Immature natural killer cell (primary cell): Measurements from ENCODE around the gene FNDC3B. TPM values are rescaled to one million over a fixed set of nuclear protein-coding genes. Genes with fewer than 3 reads are reported as not detected.
A peak's percentile ranks its signal among the peaks of the same experiment; 100 is the strongest.
"Not testable (repeated sequence)": the region's sequence is repeated elsewhere in the genome, so short reads cannot be mapped to it uniquely, and the experiment has no call there.

Experiments used
- DNase-seq, 3 donors: peaks; one replicate each; pipeline ENCODE4 v3.0.0; 2022; ENCODE audit warnings: mixed read lengths in 1 of 3
- H3K27ac Mint-ChIP-seq, 6 donors: one replicate each; pipeline ENCODE4 v1.8.0; 2020; ENCODE audit warnings: mixed read lengths in 6 of 6, mild to moderate bottlenecking in 5 of 6, inconsistent platforms in 4 of 6, moderate library complexity in 3 of 6
- H3K27me3 Mint-ChIP-seq, 3 donors: one replicate each; pipeline ENCODE4 v1.8.0; 2020 to 2021; ENCODE audit warnings: low read depth in 3 of 3, mild to moderate bottlenecking in 3 of 3, mixed read lengths in 3 of 3, moderate library complexity in 3 of 3, inconsistent platforms in 1 of 3
- H3K36me3 Mint-ChIP-seq, 3 donors: one replicate each; pipeline ENCODE4 v1.8.0; 2020; ENCODE audit warnings: mixed read lengths in 3 of 3, inconsistent platforms in 2 of 3, mild to moderate bottlenecking in 2 of 3
- H3K4me1 Mint-ChIP-seq, 2 donors: one replicate each; pipeline ENCODE4 v1.8.0; 2020; ENCODE audit warnings: inconsistent platforms in 2 of 2, mild to moderate bottlenecking in 2 of 2, mixed read lengths in 2 of 2, moderate library complexity in 1 of 2
- H3K4me3 Mint-ChIP-seq, 5 donors: one replicate each; pipeline ENCODE4 v1.8.0; 2020; ENCODE audit warnings: mild to moderate bottlenecking in 5 of 5, mixed read lengths in 5 of 5, inconsistent platforms in 3 of 5, moderate library complexity in 3 of 5
- H3K9me3 Mint-ChIP-seq, 6 donors: one replicate each; pipeline ENCODE4 v1.8.0; 2020; ENCODE audit warnings: mild to moderate bottlenecking in 6 of 6, mixed read lengths in 6 of 6, inconsistent platforms in 4 of 6, moderate library complexity in 3 of 6
- polyA plus RNA-seq, 3 donors: library from polyadenylated mRNA; unstranded; fragments of 300-500 nt; fragmentation: Illumina TruSeq; gene quantifications; one replicate each; pipeline ENCODE4 v1.2.3, GENCODE V29; 2021

Gene FNDC3B
- polyA plus RNA-seq, 3 donors from 2014 or later: 19.7 to 46.1 (median 24.4) TPM

DNA sequence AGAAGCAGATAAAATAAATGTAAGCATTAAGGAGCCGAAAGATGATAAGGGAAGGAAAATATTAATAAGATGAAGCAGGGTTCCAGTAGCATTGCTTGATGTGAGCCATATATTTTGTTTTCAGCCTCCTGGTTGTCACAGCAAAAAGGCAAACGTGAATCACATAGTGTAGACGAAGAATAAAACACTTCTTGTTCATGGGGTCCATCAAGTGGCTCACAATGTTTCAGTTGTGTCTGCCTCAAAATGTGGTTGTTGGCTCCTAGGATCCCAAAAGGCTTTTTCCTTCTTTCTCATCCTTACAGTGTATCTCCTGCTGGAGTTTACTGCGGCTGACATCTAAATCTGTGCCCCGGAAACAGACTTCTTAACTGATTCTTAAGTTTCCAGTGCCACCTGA lies 213.8 kb downstream of the FNDC3B start:
- Mint-ChIP-seq H3K4me3 (no peak overlapping the region), H3K4me1 (peaks cover 24 to 71% of the 10 kb centered on the region in 2 donors), H3K27ac (no peak overlapping the region), H3K36me3 (peaks cover 21 to 51% (median 32%) of the 10 kb centered on the region in 3 donors), H3K27me3 (no peaks in the 10 kb centered on the region), H3K9me3 (no peaks in the 10 kb centered on the region)
- DNase-seq: no peak

DNA sequence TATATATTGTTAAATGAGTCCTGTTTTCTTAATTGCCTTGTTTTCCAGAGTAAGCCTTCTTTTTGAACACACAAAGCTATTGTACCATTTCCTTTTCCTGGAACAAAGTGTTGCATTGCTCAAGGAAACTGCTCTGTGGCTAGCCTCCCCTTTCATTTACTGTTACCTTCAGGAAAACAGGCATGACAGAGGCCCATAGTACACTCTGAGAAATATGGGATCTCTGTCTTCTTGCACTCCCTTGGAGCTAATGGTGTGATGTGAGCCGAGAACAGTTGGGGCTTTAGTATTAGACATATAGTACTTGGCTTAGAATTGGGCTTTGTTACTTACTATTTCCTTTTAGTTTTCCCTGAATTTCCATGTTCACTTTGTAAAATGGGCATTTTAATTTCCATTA lies 215.2 kb downstream of the FNDC3B start:
- no peak for DNase-seq
- H3K9me3 Mint-ChIP-seq: no peaks in the 10 kb centered on the region
- peaks cover 25 to 75% of the 10 kb centered on the region in 2 donors for H3K4me1 Mint-ChIP-seq
- peaks cover 21 to 54% (median 27%) of the 10 kb centered on the region in 3 donors for H3K36me3 Mint-ChIP-seq
- no peak overlapping the region for H3K4me3 Mint-ChIP-seq
- no peaks in the 10 kb centered on the region for H3K27me3 Mint-ChIP-seq
- H3K27ac Mint-ChIP-seq: no peak overlapping the region

DNA sequence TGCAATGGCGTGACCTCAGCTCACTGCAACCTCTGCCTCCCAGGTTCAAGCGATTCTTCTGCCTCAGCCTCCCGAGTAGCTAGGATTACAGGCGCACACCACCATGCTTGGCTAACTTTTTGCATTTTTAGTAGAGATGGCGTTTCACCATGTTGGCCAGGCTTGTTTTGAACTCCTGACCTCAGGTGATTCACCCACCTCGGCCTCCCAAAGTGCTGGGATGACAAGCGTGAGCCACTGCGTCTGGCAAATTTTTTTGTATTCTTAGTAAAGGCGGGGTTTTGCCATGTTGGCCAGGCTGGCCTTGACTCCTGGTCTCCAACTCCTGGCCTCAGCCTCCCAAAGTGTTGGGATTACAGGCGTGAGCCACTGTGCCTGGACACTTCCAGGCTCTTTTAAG lies 215.9 kb downstream of the FNDC3B start:
- Mint-ChIP-seq H3K4me1 (peaks cover 23 to 74% of the 10 kb centered on the region in 2 donors), H3K36me3 (peaks cover 22 to 55% (median 25%) of the 10 kb centered on the region in 3 donors)
- H3K4me3 Mint-ChIP-seq, H3K27me3 Mint-ChIP-seq, DNase-seq, H3K9me3 Mint-ChIP-seq, H3K27ac Mint-ChIP-seq: not testable (repeated sequence)

DNA sequence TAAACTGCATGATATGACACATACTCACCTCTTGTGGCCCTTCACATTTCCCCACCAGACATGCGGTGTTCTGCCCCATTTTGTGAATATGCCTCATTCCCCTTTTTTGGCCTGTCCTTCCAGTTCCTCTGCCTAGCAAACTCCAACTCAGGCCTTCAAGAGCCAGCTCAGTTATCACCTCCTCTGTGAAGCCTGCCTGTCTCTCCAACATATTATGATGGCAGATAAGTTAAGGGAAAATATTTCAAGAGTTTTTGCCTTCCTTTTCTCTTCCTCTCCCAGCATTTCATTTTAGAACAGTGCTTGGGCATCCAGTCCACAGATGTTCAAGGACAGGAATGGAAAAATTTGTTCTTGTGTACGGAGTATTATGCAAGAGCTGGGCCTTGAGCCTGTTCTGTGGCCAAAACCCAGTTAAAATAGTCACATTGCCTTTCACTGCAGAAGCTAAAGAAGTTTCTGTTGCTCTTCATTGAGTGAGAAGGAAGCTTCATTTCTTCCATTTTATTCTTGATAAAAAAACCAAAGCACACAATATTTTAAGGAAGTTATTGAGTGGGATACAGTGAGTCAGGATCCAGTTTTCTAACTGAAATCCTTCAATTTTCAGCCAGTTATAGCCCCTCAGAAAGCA lies 216.8 kb downstream of the FNDC3B start:
- Mint-ChIP-seq H3K36me3 (peaks cover 22 to 58% (median 26%) of the 10 kb centered on the region in 3 donors), H3K27ac (peak overlapping the region in 5 of 6 donors; percentile 2 to 84 (median 32)), H3K4me3 (no peak overlapping the region), H3K4me1 (peaks cover 24 to 76% of the 10 kb centered on the region in 2 donors), H3K27me3 (no peaks in the 10 kb centered on the region), H3K9me3 (no peaks in the 10 kb centered on the region)
- DNase-seq: no peak

DNA sequence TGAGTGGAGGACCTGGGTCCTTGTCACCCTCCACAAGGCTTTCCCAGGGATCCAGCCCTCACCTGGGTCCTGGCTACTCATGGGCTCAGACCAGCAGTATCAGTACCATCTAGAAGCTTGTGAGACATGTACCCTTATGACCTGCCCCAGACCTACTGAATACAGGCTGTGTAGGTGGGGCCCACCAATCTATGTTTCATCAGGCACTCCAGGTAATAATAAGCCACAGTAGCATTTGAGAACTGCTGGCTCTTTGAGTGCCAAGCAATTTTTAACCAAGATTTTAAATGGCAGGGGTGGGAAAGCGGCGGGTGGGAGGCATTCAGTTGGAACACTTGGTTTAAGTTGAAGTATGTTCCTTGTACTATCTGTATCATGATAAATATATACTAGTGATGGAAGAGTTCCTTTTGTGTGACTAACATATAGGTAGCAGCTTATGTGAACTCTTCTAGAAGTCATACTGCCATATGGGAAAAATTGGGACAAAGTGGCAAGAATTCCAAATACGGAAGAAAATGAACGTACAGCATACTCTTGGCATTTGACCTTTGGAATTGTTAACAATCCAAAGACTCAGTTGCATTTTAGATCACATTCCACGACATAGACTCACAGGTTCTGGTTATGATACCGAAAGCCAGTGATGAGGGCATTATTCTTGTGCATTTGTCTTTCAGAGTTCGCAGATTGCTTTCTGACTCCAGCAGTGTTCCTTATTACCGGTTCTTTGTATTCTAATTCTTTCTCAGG lies 218.4 kb downstream of the FNDC3B start:
- Mint-ChIP-seq H3K4me3 (no peak overlapping the region), H3K27me3 (no peaks in the 10 kb centered on the region), H3K4me1 (peaks cover 27 to 75% of the 10 kb centered on the region in 2 donors), H3K9me3 (no peaks in the 10 kb centered on the region), H3K27ac (peak overlapping the region in 3 of 6 donors; percentile 36 to 61 (median 48)), H3K36me3 (peaks cover 20 to 56% (median 27%) of the 10 kb centered on the region in 3 donors)
- no peak for DNase-seq

DNA sequence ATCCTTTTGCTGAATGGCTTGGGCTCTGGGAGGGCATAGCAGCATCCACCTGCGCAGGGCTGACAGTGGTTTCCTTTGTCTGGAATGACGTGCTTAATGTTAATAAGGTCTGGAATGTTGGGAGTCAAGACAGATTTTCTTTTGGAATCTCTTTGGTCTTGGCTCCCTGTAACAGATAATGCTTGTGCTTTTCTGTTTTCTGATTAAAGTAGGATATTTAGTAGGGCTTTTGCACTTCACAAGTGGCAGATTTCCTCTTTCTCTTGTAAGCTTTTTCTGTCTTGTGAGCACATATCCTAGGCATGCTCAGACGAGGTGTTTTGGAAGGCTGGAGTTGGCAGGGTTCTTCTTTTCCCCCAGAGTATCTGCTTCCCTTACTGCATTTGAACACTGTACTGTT lies 219.2 kb downstream of the FNDC3B start:
- peaks cover 17 to 48% (median 29%) of the 10 kb centered on the region in 3 donors for H3K36me3 Mint-ChIP-seq
- H3K27ac Mint-ChIP-seq: no peak overlapping the region
- H3K27me3 Mint-ChIP-seq: no peaks in the 10 kb centered on the region

DNA sequence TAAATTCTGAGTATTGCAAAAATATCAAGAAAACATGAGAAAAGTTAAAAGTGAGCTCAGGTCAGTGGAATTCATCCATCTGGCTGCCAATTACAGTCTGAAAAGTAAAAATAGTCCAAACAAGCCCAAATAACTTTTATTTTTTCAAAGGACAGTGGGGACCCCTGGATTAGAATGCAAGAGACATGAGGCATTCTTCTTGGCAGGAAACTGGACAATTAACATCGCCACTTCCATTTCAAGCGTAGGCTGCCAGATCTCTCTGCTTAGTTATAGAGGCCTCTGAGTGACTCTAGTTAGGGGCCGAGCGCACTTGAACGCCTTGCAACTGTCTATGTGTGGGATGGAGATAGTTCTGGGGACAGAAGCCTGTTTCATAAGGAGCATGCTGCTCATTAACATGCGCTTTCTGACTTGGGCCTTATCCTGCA lies 219.7 kb downstream of the FNDC3B start:
- DNase-seq: no peak
- H3K27ac Mint-ChIP-seq: no peak overlapping the region
- no peaks in the 10 kb centered on the region for H3K27me3 Mint-ChIP-seq
- H3K4me1 Mint-ChIP-seq: peaks cover 23 to 64% of the 10 kb centered on the region in 2 donors
- no peaks in the 10 kb centered on the region for H3K9me3 Mint-ChIP-seq
- peaks cover 16 to 50% (median 28%) of the 10 kb centered on the region in 3 donors for H3K36me3 Mint-ChIP-seq
- no peak overlapping the region for H3K4me3 Mint-ChIP-seq

More for the DNA sequence above, 219.2 kb downstream of the FNDC3B start:
- peaks cover 23 to 67% of the 10 kb centered on the region in 2 donors for H3K4me1 Mint-ChIP-seq
- no peak overlapping the region for H3K4me3 Mint-ChIP-seq
- no peaks in the 10 kb centered on the region for H3K9me3 Mint-ChIP-seq
- no peak for DNase-seq

DNA sequence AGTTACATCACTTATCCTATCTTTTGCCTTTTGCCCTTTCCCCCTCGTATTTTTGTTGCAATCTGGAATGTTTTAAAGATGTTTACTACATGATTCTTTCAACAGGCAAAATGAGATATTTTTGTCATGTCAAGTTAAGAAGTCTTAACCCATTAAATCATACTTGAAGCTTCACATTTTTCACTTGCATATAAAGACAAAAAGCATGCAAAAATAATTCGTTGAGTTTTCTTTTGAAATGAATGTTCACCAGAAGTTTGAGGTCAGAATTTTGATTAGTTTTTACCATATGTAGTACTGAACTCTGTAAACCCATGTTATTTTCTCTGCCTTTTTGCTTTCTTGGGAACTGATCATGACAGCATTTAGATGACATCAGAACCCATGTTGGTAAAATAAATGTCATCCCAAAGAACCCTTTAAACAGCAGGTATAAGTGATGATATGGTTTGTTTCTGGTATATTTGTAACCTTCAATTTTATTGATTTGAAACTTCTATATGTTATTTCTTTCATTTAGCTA lies 220.4 kb downstream of the FNDC3B start:
- H3K27ac Mint-ChIP-seq: peak overlapping the region in 2 of 6 donors; percentile 36 to 43
- H3K4me3 Mint-ChIP-seq: no peak overlapping the region
- H3K9me3 Mint-ChIP-seq: no peaks in the 10 kb centered on the region
- H3K4me1 Mint-ChIP-seq: peaks cover 26 to 57% of the 10 kb centered on the region in 2 donors
- no peaks in the 10 kb centered on the region for H3K27me3 Mint-ChIP-seq
- DNase-seq: no peak
- H3K36me3 Mint-ChIP-seq: peaks cover 16 to 50% (median 25%) of the 10 kb centered on the region in 3 donors

DNA sequence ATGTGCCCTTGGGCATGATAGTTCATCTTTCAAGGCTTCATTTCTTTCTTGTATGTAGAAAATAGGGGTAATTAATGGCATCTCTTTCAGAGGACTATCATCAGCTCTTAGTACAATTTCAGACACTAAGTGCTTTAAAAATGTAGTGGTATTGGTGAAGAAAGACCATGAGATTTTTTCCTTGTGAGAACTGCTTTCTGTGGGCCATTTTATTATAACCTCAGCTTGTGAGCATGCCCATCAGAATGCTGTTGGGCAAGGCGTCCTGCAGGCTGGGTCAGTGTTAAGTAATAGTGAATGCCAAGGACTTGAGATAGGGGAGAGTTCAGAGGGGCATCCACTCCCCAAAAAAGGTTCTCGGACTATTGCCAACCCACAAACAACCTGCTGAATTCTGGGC lies 221.0 kb downstream of the FNDC3B start:
- Mint-ChIP-seq H3K4me1 (peaks cover 27 to 60% of the 10 kb centered on the region in 2 donors), H3K9me3 (no peaks in the 10 kb centered on the region), H3K27ac (peak overlapping the region in 2 of 6 donors; percentile 13 to 41), H3K4me3 (no peak overlapping the region), H3K36me3 (peaks cover 17 to 47% (median 25%) of the 10 kb centered on the region in 3 donors), H3K27me3 (no peaks in the 10 kb centered on the region)
- no peak for DNase-seq

DNA sequence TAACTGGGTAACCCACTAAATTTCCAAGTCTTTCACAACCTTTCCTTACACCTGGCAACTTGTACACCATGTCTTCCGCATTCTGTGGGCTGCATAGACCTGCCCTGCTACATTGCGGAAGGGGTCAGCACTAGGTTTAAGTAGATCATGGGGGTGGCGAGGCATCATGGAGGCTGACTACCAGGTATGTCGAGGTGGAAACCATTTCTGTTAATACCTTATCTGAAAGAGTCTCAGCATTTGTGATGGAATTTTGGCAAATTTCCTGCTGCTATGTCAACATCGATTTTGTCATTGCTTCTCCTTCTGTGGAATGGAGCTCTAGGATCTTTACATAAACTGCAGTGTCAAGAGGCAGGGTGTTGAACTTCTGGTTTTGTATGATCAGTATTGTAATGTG lies 221.7 kb downstream of the FNDC3B start:
- Mint-ChIP-seq H3K27me3 (no peaks in the 10 kb centered on the region), H3K27ac (peak overlapping the region in 1 of 6 donors; percentile 13), H3K36me3 (peaks cover 18 to 42% (median 25%) of the 10 kb centered on the region in 3 donors), H3K4me3 (no peak overlapping the region), H3K4me1 (peaks cover 24 to 63% of the 10 kb centered on the region in 2 donors), H3K9me3 (no peaks in the 10 kb centered on the region)
- DNase-seq: no peak

DNA sequence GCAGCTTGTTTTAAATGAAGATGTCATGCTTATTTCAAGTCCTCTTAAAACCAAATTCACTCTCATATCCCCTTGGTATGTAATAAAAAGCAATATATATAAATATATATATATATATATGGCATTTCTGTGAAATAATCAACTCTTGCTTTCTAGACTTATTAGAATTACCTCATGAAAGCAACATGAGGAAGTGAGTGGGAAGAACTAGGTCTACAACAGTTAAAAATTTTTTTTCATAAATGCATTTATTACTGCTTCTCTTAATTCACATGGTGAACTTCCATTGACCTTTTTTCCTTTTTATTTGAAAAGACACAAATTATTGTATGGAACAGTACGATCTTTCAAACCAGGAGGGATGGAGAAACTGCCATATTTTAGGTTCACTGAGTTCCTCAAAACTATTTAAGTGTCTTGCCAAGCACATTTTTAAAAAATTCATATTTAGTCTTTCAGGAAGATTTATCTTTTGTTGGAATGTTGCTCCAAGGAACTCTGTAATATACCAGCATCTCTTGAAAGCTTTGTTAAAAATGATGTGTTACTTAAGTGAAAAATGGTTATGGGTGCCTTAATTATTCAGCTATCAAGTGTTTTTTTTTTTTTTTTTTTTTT lies 223.7 kb downstream of the FNDC3B start:
- Mint-ChIP-seq H3K36me3 (peaks cover 21 to 35% (median 24%) of the 10 kb centered on the region in 3 donors), H3K27me3 (peaks cover 0 to 4% (median 0%) of the 10 kb centered on the region in 3 donors), H3K4me3 (no peak overlapping the region), H3K27ac (no peak overlapping the region), H3K9me3 (no peaks in the 10 kb centered on the region), H3K4me1 (peaks cover 19 to 59% of the 10 kb centered on the region in 2 donors)
- DNase-seq: no peak

DNA sequence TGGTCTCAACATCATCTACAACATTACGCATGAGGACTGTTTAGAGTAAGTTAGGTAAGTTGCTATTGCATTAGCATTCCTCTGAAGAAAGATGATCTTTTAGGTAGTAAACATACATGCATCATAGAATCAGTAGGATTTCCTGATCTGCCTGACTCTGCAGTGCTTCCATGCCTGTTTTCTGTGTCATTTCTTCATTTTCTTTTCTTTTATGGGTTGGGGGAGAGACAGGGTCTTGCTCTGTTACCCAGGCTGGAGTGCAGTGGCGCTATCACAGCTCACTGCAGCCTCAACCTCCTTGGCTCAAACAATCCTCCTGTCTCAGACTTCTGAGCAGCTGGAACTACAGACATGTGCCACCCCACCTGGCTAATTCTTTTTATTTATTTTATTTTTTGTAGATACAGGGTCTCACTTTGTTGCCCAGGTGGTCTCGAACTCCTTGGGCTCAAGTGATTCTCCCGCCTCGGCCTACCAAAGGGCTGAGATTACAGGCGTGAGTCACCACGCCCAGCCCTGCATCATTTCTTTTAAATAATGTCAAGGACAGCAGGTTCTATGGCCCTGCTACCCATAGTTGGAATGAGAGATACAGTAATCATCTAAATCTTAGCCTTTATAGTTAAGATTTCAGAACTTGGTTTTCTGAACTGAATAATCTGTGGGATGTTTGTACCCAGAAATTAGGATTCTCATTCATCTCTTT lies 224.6 kb downstream of the FNDC3B start:
- Mint-ChIP-seq H3K27ac (peak overlapping the region in 2 of 6 donors; percentile 5 to 25), H3K4me1 (peaks cover 19 to 58% of the 10 kb centered on the region in 2 donors), H3K9me3 (no peaks in the 10 kb centered on the region), H3K4me3 (no peak overlapping the region), H3K27me3 (peaks cover 0 to 4% (median 2%) of the 10 kb centered on the region in 3 donors), H3K36me3 (peaks cover 21 to 37% (median 24%) of the 10 kb centered on the region in 3 donors)
- DNase-seq: no peak

DNA sequence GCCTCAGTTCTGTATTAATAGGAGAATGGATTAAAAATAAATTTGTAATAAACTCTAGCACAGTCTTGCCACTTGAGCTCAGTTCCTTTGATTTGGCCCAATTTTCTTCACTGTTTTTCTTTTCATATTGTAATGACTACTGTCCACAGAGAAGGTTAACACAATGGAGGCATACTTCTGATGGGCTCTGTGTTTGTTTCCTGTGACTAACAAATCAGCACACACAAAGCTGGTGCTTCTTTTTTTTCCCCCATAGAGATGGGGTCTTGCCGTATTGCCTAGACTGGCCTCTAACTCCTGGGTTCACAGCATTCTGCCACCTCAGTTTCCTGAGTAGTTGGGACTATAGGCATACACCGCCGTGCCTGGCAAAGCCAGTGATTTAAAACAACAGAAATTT lies 226.7 kb downstream of the FNDC3B start:
- H3K27me3 Mint-ChIP-seq: peaks cover 2 to 4% (median 2%) of the 10 kb centered on the region in 3 donors
- H3K4me3 Mint-ChIP-seq: no peak overlapping the region
- no peak for DNase-seq
- H3K36me3 Mint-ChIP-seq: peaks cover 25 to 33% (median 26%) of the 10 kb centered on the region in 3 donors
- no peaks in the 10 kb centered on the region for H3K9me3 Mint-ChIP-seq
- peak overlapping the region in 3 of 6 donors; percentile 6 to 61 (median 28) for H3K27ac Mint-ChIP-seq
- H3K4me1 Mint-ChIP-seq: peaks cover 20 to 54% of the 10 kb centered on the region in 2 donors
